ENCODE measurements around the gene TYK2.
A peak's percentile ranks its signal among the peaks of the same experiment; 100 is the strongest.
"Not testable (repeated sequence)": the region's sequence is repeated elsewhere in the genome, so short reads cannot be mapped to it uniquely, and the experiment has no call there.

Gene TYK2

GRCh38 chr19:10380313-10381102 lies at the start of gene TYK2:
Gene TYK2 (minus strand): TSS chr19:10380572. CDS start chr19:10378406, 2,166 bp downstream.
- DNase-seq = peak; percentile 100

- no peak for DNase-seq
Measured at GRCh38 chr19:10428996-10429381, 48.6 kb upstream of the TYK2 start.

GRCh38 chr19:10427169-10427568 lies 46.8 kb upstream of the TYK2 start:
- DNase-seq = no peak

- DNase-seq = peak; percentile 99
Measured at GRCh38 chr19:10424011-10424637, 43.8 kb upstream of the TYK2 start.

- DNase-seq = no peak
Measured at GRCh38 chr19:10422846-10423245, 42.5 kb upstream of the TYK2 start.

- peak; percentile 70 for DNase-seq
Measured at GRCh38 chr19:10422046-10422461, 41.7 kb upstream of the TYK2 start.

GRCh38 chr19:10421240-10422045 lies 41.1 kb upstream of the TYK2 start:
- peak; percentile 71 for DNase-seq

GRCh38 chr19:10420444-10421239 lies 40.3 kb upstream of the TYK2 start, which contains the start of gene PDE4A:
Gene PDE4A (plus strand): TSS chr19:10420538. CDS start chr19:10420765, 227 bp downstream.
- DNase-seq = peak; percentile 95

- peak; percentile 98 for DNase-seq
Measured at GRCh38 chr19:10419646-10420443, 39.5 kb upstream of the TYK2 start.

GRCh38 chr19:10419200-10419645 lies 38.9 kb upstream of the TYK2 start:
- DNase-seq = no peak

- DNase-seq = peak; percentile 92
Measured at GRCh38 chr19:10418485-10419199, 38.3 kb upstream of the TYK2 start.

- DNase-seq = peak; percentile 92
Measured at GRCh38 chr19:10418235-10418484, 37.8 kb upstream of the TYK2 start.

GRCh38 chr19:10417541-10418234 lies 37.3 kb upstream of the TYK2 start:
- DNase-seq = no peak

- peak; percentile 100 for DNase-seq
Measured at GRCh38 chr19:10416380-10417257, 36.2 kb upstream of the TYK2 start.

GRCh38 chr19:10416083-10416379 lies 35.7 kb upstream of the TYK2 start:
- no peak for DNase-seq

GRCh38 chr19:10412257-10412977 lies 32.0 kb upstream of the TYK2 start:
- DNase-seq = no peak

GRCh38 chr19:10411224-10411623 lies 30.9 kb upstream of the TYK2 start:
- not testable (repeated sequence) for DNase-seq

GRCh38 chr19:10408511-10409283 lies 28.3 kb upstream of the TYK2 start:
- DNase-seq = no peak
